Measurements from ENCODE around the gene SULT2B1.

- TF ChIP-seq POLR2A (IDR thresholded peaks at IDR 0.05) = no peak
- TF ChIP-seq, protein P1, sequence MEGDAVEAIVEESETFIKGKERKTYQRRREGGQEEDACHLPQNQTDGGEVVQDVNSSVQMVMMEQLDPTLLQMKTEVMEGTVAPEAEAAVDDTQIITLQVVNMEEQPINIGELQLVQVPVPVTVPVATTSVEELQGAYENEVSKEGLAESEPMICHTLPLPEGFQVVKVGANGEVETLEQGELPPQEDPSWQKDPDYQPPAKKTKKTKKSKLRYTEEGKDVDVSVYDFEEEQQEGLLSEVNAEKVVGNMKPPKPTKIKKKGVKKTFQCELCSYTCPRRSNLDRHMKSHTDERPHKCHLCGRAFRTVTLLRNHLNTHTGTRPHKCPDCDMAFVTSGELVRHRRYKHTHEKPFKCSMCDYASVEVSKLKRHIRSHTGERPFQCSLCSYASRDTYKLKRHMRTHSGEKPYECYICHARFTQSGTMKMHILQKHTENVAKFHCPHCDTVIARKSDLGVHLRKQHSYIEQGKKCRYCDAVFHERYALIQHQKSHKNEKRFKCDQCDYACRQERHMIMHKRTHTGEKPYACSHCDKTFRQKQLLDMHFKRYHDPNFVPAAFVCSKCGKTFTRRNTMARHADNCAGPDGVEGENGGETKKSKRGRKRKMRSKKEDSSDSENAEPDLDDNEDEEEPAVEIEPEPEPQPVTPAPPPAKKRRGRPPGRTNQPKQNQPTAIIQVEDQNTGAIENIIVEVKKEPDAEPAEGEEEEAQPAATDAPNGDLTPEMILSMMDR (IDR thresholded peaks at IDR 0.05) = no peak
- no peak for TF ChIP-seq POLR2AphosphoS5 (IDR thresholded peaks at IDR 0.05)
These were observed 27.8 kb upstream of the SULT2B1 start for GRCh38 chr19:48524221-48524620.
